Peyer's patch (tissue), 4 donors: ENCODE data around the gene FAM174C.

Source experiments
- POLR2A ChIP-seq, 2 donors: fragments of 450-650 bp; IDR thresholded peaks; one replicate each; pipeline ENCODE4 v1.5.1; 2017; ENCODE audit warnings: antibody characterized with exemption in 2 of 2, mild to moderate bottlenecking in 2 of 2, moderate library complexity in 2 of 2
- TF ChIP-seq, protein P1 (sequence below), 6 experiments: fragments of 450-650 bp in 4 of 6; fragments of 200-600 bp in 2 of 6; sonication (generic) in 1 of 6; IDR thresholded peaks; one replicate each; pipeline ENCODE4 v1.5.1; 2017 to 2019; ENCODE audit warnings: antibody characterized with exemption in 6 of 6, mild to moderate bottlenecking in 3 of 6, moderate library complexity in 1 of 6

DNA sequence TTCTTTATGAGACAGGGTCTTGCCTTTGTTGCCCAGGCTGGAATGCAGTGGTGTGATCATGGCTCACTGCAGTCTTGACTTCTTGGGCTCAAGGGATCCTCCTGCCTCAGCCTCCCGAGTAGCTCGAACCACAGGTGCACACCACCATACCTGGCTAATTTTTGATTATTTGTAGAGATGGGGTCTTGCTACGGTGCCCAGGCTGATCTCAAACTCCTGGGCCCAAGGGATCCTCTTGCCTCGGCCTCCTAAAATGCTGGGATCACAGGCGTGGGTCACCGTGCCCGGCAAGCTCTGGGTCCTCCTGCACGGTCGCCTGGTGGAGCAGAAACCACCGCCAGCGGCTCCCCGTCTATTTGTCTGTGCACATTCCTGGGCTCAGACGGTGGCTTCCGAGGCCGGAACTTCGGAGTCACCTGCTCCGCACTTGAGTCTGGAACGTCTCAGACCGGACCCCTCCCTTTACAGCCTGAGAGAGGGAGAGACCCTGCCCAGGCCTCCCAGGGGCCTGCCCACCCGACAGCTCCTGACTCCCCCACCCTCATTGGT is 32.5 kb downstream of the FAM174C start:
- TF ChIP-seq, protein P1, sequence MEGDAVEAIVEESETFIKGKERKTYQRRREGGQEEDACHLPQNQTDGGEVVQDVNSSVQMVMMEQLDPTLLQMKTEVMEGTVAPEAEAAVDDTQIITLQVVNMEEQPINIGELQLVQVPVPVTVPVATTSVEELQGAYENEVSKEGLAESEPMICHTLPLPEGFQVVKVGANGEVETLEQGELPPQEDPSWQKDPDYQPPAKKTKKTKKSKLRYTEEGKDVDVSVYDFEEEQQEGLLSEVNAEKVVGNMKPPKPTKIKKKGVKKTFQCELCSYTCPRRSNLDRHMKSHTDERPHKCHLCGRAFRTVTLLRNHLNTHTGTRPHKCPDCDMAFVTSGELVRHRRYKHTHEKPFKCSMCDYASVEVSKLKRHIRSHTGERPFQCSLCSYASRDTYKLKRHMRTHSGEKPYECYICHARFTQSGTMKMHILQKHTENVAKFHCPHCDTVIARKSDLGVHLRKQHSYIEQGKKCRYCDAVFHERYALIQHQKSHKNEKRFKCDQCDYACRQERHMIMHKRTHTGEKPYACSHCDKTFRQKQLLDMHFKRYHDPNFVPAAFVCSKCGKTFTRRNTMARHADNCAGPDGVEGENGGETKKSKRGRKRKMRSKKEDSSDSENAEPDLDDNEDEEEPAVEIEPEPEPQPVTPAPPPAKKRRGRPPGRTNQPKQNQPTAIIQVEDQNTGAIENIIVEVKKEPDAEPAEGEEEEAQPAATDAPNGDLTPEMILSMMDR (IDR thresholded peaks at IDR 0.05), result no peak
- no peak for TF ChIP-seq POLR2A (IDR thresholded peaks at IDR 0.05)
